HG02852 (cell line): ENCODE results near the gene HAND2.

Experiments used
- ATAC-seq: cut with Tn5 transposase; IDR thresholded peaks from one replicate; pipeline ENCODE4 v1.9.1; 2021; ENCODE audit warnings: mild to moderate bottlenecking, moderate library complexity; ENCODE audit not compliant: unreplicated experiment

HAND2 gene

DNA sequence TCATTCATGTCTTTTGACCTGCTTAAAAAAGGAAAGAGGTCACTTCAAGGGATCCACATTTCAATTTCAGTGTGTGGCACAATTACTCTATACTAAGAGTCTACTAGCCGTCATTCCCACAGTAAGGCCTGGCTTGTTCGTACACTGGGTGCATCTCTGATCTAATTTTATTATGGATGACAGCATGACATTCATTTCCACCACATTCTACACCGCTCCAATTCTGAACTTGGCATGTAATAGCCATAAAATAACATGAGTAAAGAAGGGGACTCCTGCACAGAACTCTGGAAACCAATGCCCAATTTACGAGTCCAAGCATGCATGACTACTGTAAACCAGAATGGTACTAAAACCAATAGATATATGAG lies 51.1 kb downstream of the HAND2 start:
- no peak for ATAC-seq

DNA sequence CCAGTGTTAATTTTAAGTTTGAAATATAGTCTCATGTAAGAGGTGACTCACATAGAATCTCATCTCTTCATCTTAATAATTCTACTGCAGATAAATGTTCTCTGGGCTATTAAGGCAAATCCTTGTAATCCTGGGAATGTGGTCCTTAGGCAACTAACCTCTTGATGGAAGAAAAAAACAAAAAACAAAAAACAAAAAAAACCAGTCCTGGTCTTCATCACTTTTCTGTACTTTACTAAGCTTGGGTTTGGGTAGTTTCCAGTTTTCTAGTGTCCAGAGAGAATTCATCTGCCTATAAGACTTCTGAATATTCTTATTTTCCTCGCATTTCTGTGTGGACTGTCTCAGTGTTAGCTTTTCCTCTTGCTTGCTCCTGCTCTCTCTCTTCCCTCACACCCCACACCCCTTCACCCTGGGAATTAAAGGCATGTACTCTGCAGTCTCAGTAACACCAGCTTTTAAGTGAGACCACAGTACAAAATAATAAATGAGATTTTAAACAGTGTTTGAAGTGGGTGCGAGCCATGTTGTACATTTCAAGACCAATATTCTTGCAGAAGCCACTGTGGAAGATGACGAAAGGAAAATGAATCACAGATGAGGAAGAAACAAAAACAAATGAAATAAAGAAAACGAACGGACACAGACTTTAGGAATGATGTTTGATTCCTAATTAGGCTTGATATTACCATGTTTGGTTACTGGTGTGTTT lies 51.7 kb downstream of the HAND2 start:
- no peak for ATAC-seq

DNA sequence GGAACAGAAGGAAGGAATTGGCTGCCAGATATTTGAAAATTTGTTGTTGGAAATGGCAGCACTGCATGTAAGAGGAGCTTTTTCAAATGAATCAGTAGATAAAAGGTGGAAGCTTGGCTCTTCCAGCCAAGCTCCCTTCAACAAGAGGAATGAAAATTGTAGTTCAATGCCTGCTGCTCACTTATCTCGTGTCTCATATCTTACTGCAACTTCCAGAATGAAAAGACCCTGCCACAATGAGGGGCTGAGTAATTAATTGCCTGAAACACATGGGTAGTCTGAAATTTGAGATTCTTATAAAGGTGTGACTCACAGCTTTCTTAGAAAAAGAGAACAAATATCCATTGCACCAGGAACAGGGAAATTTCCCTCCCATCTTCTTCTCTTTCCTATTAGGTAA lies 53.0 kb downstream of the HAND2 start:
- ATAC-seq: no peak
